T follicular helper cell (primary cell): ENCODE measurements around the gene CYBA.
"Not testable (repeated sequence)": the region's sequence is repeated elsewhere in the genome, so short reads cannot be mapped to it uniquely, and the experiment has no call there.

Experiments used
- DNase-seq: peaks from one replicate; pipeline ENCODE4 v3.0.0-alpha.2; 2020; ENCODE audit warnings: low read depth

CYBA gene

DNA sequence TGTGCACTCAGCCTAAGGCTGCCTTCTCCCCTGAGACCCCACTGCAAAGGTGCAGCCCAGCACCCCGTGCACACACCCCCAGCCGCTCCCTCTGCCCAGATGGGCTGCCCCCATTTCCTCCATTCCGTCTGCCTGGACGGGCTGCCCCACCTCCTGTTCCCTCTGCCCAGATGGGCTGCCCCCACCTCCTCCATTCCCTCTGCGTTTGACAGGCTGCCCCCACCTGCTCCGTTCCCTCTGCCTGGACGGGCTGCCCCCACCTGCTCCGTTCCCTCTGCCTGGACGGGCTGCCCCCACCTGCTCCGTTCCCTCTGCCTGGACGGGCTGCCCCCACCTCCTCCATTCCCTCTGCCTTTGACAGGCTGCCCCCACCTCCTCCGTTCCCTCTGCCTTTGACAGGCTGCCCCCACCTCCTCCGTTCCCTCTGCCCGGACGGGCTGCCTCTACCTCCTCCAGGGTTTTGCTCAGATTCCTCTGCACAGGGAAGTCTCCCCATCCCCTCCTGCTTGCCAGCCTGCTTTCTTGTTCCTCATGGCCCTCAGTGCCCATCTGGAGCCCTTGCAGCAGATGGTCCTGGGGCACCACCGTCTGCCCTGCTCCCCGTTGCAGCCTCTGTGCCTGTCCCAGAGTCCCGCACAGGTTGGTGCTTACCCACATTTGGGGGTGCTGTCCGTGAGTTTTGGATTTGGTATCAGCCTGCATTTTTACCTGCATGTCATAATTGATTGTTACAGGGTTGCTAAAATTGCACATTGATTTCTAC, 35.9 kb downstream of the CYBA start:
- DNase-seq: no peak

- no peak for DNase-seq
Measured at GRCh38 chr16:88613911-88614817, 36.7 kb downstream of the CYBA start.

DNA sequence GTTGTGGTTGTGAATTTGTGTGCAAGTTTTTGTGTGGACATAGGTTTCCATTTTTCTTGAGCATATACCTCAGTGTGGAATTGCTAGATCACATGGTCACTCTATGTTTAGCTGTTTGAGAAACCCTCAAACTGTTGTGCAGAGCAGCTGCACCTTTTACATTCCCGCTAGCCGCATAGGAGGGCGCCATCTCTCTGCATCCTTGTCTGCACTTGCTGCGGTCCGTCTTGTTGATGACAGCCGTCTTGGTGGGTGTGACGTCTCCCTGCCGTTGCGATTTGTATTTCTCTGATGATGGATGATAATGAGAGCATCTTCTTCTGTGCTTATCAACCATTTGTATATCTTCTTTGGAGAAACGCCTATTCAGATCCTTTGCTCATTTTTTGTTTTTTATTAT, 37.6 kb downstream of the CYBA start:
- DNase-seq: no peak

DNA sequence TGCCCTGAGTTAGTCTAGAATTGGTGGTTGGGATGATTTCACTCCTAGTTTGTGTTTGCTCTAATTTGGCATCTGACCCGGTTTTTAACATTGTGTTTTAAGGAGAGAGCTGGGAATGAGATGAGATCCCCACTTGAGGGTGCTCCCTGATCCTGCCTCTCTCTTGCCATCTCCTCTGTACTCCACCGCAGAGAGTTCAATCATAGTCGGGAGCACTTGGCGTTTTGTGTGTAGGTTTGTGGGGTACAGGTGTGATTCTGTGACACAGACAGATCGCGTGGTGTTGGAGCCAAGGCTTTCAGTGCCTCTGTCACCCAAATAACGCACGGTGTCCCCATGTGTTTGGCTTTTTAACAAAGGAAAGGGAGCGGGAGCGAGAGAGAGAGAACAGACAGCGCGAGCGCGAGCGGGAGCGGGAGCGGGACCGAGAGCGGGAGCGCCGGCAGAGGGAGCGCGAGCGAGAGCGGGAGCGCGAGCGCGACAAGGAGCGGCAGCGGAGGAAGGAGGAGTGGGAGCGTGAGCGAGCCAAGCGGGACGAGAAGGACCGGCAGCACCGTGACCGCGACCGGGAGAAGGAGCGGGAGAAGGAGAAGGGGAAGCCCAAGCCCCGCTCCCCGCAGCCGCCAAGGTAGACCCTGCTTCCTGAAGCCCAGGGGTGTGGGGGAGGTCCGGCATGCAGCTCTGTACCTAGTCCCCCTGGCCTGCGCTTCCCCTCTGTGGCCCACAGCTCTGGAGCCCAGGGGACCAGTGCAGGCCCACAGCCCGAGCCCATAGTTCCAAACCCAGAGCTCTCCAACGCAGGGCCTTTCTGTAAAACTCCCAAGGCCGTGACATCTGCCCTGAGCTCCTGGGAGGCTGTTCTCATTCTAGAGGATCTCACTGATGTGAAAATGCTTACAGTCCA, 39.7 kb downstream of the CYBA start:
- no peak for DNase-seq

DNA sequence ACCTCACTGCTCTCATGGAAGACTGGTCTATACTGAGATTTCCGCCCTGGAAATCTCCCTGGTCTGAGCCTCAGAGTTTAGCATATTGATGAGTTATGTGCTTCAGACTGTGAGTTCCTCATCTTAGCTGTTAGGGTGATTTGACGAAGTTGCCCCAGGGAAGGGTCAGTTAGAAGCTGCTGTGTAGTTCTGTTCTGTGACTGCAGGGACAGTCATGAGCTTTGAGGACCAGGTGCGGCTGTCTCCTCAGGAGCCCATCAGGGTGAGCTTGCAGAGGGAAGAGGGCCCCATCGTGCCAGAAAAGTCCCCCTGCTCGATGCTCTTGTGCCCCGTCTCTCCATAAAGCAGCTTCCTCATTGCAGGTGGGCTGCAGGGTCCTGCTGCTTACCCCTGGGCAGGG, 40.8 kb downstream of the CYBA start:
- DNase-seq: no peak

DNA sequence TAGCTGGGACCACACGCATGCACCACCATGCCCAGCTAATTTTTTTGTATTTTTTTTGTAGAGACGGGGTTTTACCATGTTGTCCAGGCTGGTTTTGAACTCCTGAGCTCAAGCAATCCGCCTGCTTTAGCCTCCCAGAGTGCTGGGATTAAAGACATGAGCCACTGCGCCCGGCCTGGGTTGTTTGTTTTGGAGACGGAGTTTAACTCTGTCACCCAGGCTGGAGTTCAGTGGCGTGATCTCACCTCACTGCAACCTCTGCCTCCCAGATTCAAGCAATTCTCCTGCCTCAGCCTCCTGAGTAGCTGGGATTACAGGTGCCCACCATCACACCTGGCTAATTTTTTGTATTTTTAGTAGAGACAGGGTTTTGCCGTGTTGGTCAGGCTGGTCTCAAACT, 41.4 kb downstream of the CYBA start:
- not testable (repeated sequence) for DNase-seq

DNA sequence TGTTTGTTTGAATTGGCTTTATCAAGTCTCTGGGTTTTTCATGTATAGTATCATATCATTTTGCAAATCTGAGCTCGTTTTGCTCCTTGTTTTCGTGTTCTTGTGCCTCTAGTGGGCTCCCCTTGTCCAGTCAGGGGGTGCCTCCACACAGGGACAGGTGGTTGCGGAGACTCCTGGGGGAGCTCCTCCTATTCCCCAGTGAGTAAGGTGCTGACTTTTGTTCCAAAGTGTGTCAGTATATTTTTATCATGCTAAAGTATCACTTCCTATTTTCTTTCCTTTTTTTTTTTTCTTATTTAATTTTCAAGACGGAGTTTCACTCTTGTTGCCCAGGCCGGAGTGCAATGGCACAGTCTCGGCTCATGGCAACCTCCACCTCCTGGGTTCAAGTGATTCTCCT, 42.8 kb downstream of the CYBA start:
- no peak for DNase-seq

DNA sequence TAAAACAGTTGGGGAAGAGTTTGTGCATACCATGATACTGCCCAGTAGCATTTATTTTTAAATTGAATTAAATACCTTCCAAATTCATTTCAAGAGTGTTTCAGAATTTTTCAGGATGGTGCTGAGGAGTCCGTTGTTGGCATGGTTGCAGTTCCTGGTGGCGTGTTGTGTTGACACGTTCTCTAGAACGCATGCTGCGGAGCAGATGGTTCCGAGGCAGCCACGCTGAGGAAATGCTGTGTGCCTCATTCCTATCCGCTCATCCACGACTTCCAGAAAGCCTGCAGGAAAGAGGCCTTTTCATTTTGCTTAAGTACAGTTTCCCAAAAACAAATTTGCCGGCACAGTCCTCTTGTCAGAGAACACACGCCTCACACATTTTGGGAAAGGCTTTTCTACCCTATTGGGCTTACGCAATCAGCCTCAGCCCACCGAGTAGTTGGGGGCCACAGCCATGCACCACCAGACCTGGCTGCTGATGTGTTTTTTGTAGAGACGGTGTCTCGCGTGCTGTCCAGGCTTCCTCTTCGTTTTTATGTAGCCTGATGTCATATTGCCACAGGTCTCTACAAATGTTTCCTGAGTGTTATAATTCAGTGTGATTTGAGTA, 44.6 kb downstream of the CYBA start:
- DNase-seq: no peak

- DNase-seq: no peak
Measured at GRCh38 chr16:88605186-88606147, 45.4 kb downstream of the CYBA start.

- DNase-seq: no peak
Measured at GRCh38 chr16:88602091-88602490, 48.8 kb downstream of the CYBA start.

- no peak for DNase-seq
Measured at GRCh38 chr16:88601313-88602036, 49.4 kb downstream of the CYBA start.

DNA sequence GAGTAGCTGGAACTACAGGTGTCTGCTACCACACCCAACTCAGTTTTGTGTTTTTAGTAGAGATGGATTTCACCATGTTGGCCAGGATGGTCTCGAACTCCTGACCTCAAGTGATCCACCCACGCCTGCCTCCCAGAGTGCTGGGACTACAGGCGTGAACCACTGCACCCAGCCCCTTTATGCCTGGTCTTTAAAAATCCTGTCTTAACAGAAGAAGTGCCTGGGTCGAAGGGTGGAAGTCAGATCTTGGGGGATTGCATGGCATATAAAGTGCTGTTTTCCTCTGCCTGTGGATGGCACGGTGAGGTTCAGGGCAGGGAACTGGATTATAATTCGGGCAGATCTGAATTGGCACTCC, 50.3 kb downstream of the CYBA start:
- no peak for DNase-seq

- DNase-seq: no peak
Measured at GRCh38 chr16:88599825-88600538, 50.9 kb downstream of the CYBA start.

GRCh38 chr16:88599092-88599733, 51.6 kb downstream of the CYBA start:
- DNase-seq: no peak

DNA sequence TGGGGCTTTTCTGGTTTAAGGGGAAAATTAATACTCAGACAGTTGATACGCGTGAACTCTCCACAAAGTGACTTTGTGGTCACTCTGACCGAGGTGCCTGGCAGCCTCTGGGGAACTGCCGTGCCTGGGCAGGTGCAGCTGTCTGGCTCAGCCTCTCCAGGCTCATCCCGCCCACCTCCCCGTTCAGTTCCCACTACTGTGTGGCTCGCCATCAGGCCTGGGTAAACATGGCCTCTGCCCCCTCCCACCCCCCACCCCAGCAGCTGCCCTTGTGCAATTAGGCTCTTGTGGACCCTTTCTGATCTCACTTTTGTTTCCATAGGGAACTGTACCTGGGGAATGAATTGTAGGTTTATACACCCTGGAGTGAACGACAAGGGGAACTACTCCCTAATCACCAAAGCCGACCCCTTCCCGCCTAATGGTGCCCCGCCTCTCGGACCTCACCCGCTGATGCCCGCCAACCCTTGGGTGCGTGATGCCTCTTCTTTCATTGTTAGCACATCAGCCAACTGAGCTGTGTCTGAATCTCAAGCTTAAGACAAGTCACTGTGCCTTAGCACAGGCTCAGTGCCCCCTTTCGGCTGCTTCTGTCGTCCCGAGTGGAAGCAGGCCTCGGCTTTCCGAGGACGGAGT, 52.9 kb downstream of the CYBA start:
- no peak for DNase-seq

DNA sequence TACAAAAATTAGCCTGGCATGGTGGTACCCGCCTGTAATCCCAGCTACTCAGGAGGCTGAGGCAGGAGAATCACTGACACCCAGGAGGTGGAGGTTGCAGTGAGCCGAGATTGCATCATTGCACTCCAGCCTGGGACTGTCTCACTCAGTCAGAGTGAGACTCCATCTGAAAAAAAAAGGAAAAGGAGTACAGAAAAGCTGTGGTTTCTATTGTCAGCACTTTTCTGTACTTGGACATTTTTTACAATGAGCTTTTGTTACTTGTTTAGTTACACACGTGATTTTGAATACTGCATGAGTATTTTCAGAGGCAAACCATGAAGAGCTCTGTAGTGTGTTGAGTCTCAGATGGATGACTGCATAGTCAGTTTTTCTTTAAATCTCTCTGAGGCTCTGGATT, 54.4 kb downstream of the CYBA start:
- no peak for DNase-seq

- no peak for DNase-seq
Measured at GRCh38 chr16:88595921-88596320, 54.9 kb downstream of the CYBA start.

- DNase-seq: no peak
Measured at GRCh38 chr16:88595101-88595500, 55.8 kb downstream of the CYBA start.
